A549 (cell line): ENCODE data around the gene NFATC2. TPM values are rescaled to one million over a fixed set of nuclear protein-coding genes. Genes with fewer than 3 reads are reported as not detected.

Experiments used
- ATAC-seq, 2 experiments: fragments of 200-7000 bp in 1 of 2; fragments of >200 bp in 1 of 2; cut with Nextera tagmentation in 1 of 2; cut with Tn5 transposase in 1 of 2; 3 replicates each; pipeline versions ENCODE4 v1.8.0 to v1.9.1; 2018 to 2020; ENCODE audit warnings: mild to moderate bottlenecking in 1 of 2, moderate library complexity in 1 of 2
- CTCF ChIA-PET: fragments of 300-600 bp; sonication (Branson Sonifier 250); formaldehyde crosslinking; extraction: SDS; loops from one replicate; lab custom pipeline; 2021; ENCODE audit warnings: antibody characterized with exemption, inconsistent platforms; lab: Yijun Ruan, JAX
- POLR2A ChIA-PET: fragments of 350-600 bp; formaldehyde crosslinking; extraction: SDS; loops from one replicate; lab custom pipeline; 2021; ENCODE audit warnings: antibody characterized with exemption, inconsistent platforms; lab: Yijun Ruan, JAX
- DNase-seq, 2 experiments: peaks; one replicate each; pipeline versions ENCODE4 v3.0.0 to v3.0.0-alpha.2; 2011 to 2016; ENCODE audit warnings: low read depth in 1 of 2, low spot score in 1 of 2
- FAIRE-seq: peaks from 2 replicates; lab custom pipeline; 2011; peaks lifted over from hg19 to GRCh38; lab: Jason Lieb, UNC
- H3K27ac ChIP-seq, 2 experiments: fragments of >200 bp; sonication (Bioruptor Twin); formaldehyde crosslinking; 3 replicates each; pipeline ENCODE4 v1.5.1; 2016 to 2017
- H3K4me1 ChIP-seq: fragments of >200 bp; sonication (Bioruptor Twin); formaldehyde crosslinking; 3 replicates; pipeline ENCODE4 v1.6.1; 2016
- H3K4me2 ChIP-seq: fragments of >200 bp; sonication (Bioruptor Twin); formaldehyde crosslinking; 3 replicates; pipeline ENCODE4 v1.6.1; 2016
- H3K4me3 ChIP-seq: fragments of >200 bp; sonication (Bioruptor Twin); formaldehyde crosslinking; 3 replicates; pipeline ENCODE4 v1.5.1; 2016
- H3K9me3 ChIP-seq: fragments of >200 bp; sonication (Bioruptor Twin); formaldehyde crosslinking; 3 replicates; pipeline ENCODE4 v1.6.1; 2016
- BHLHE40 ChIP-seq: IDR thresholded peaks from 2 replicates; pipeline ENCODE4 v1.6.1; 2012; ENCODE audit warnings: low read depth, low read length, inconsistent platforms
- CBX8 ChIP-seq: fragments of 200-600 bp; sonication (generic); IDR thresholded peaks from 2 replicates; pipeline ENCODE4 v1.6.1; 2016
- CEBPB ChIP-seq, 2 experiments: fragments of >200 bp in 1 of 2; sonication (Bioruptor Twin) in 1 of 2; formaldehyde crosslinking in 1 of 2; IDR thresholded peaks; 2 replicates each; pipeline ENCODE4 v1.6.1; 2012 to 2016
- CHD2 ChIP-seq: fragments of 150-350 bp; IDR thresholded peaks from 2 replicates; pipeline ENCODE4 v1.6.1; 2014; ENCODE audit warnings: low read length; ENCODE audit not compliant: partially characterized antibody
- CHD4 ChIP-seq: fragments of 200-600 bp; sonication (generic); IDR thresholded peaks from 2 replicates; pipeline ENCODE4 v1.6.1; 2016; ENCODE audit warnings: antibody characterized with exemption, mild to moderate bottlenecking, borderline replicate concordance
- EHF ChIP-seq: fragments of 250-450 bp; sonication (Bioruptor Pico); IDR thresholded peaks from 2 replicates; pipeline ENCODE4 v1.5.0; 2020; ENCODE audit warnings: mild to moderate bottlenecking
- ESRRA ChIP-seq: fragments of 150-350 bp; IDR thresholded peaks from 2 replicates; pipeline ENCODE4 v1.6.1; 2014; ENCODE audit warnings: mild to moderate bottlenecking, low read length, borderline replicate concordance
- FOSL2 ChIP-seq, 2 experiments: fragments of 450-650 bp in 1 of 2; fragments of >200 bp in 1 of 2; sonication (Bioruptor Twin) in 1 of 2; formaldehyde crosslinking; IDR thresholded peaks; 2 replicates each; pipeline versions ENCODE4 v1.5.0 to v1.6.1; 2016 to 2020; ENCODE audit warnings: mild to moderate bottlenecking in 1 of 2, moderate library complexity in 1 of 2
- FOXS1 ChIP-seq: fragments of 250-450 bp; sonication (Bioruptor Pico); IDR thresholded peaks from 2 replicates; pipeline ENCODE4 v1.5.0; 2020; ENCODE audit warnings: mild to moderate bottlenecking, moderate library complexity
- GATA3 ChIP-seq: IDR thresholded peaks from 2 replicates; pipeline ENCODE4 v1.6.1; 2012; ENCODE audit warnings: borderline replicate concordance
- HEYL ChIP-seq: fragments of 250-450 bp; sonication (Bioruptor Pico); IDR thresholded peaks from 2 replicates; pipeline ENCODE4 v1.8.0; 2021; ENCODE audit warnings: mild to moderate bottlenecking, moderate library complexity
- HOXB5 ChIP-seq: fragments of 250-450 bp; sonication (Bioruptor Pico); IDR thresholded peaks from 2 replicates; pipeline ENCODE4 v1.5.0; 2020; ENCODE audit warnings: mild to moderate bottlenecking, moderate library complexity
- KDM5A ChIP-seq: fragments of 200-600 bp; sonication (generic); IDR thresholded peaks from 2 replicates; pipeline ENCODE4 v1.6.1; 2016; ENCODE audit warnings: antibody characterized with exemption, mild to moderate bottlenecking
- NPAS2 ChIP-seq: fragments of 250-450 bp; sonication (Bioruptor Pico); IDR thresholded peaks from 2 replicates; pipeline ENCODE4 v1.8.0; 2022; ENCODE audit warnings: mild to moderate bottlenecking, moderate library complexity, borderline replicate concordance
- NR3C1 ChIP-seq: fragments of >200 bp; sonication (Bioruptor Twin); formaldehyde crosslinking; IDR thresholded peaks from 3 replicates; pipeline ENCODE4 v1.6.1; 2017
- PHF8 ChIP-seq: fragments of 200-600 bp; sonication (generic); IDR thresholded peaks from 2 replicates; pipeline ENCODE4 v1.6.1; 2016; ENCODE audit warnings: low read depth, mild to moderate bottlenecking, antibody characterized with exemption, moderate library complexity, borderline replicate concordance
- POLR2AphosphoS2 ChIP-seq: conservative IDR thresholded peaks from 2 replicates; pipeline ENCODE4 v1.6.1; 2012; ENCODE audit warnings: low read length, improper control_type of control experiment, inconsistent platforms
- RAD21 ChIP-seq, 2 experiments: fragments of >200 bp in 1 of 2; sonication (Bioruptor Twin) in 1 of 2; formaldehyde crosslinking in 1 of 2; IDR thresholded peaks in 1 of 2; conservative IDR thresholded peaks in 1 of 2; 2 replicates in 1 of 2; 3 replicates in 1 of 2; pipeline ENCODE4 v1.6.1; 2012 to 2018; ENCODE audit warnings: inconsistent platforms in 1 of 2
- RCOR1 ChIP-seq: fragments of 150-350 bp; IDR thresholded peaks from 2 replicates; pipeline ENCODE4 v1.6.1; 2014; ENCODE audit warnings: antibody characterized with exemption, low read length, low read depth
- RFX5 ChIP-seq: fragments of 450-650 bp; IDR thresholded peaks from 2 replicates; pipeline ENCODE4 v1.7.1; 2014; ENCODE audit warnings: antibody characterized with exemption, mild to moderate bottlenecking, moderate library complexity
- SMC3 ChIP-seq: fragments of >200 bp; sonication (Bioruptor Twin); formaldehyde crosslinking; IDR thresholded peaks from 3 replicates; pipeline ENCODE4 v1.6.1; 2018; ENCODE audit warnings: inconsistent platforms
- TP53 ChIP-seq: fragments of 250-450 bp; sonication (Bioruptor Pico); IDR thresholded peaks from 2 replicates; pipeline ENCODE4 v1.5.0; 2021; ENCODE audit warnings: mild to moderate bottlenecking, moderate library complexity
- ZC3H11A ChIP-seq: fragments of 450-650 bp; IDR thresholded peaks from 2 replicates; pipeline ENCODE4 v1.6.1; 2014; ENCODE audit warnings: antibody characterized with exemption, mild to moderate bottlenecking
- WGBS: methylation state at CpG from one replicate; pipeline ENCODE4 v1.1.6; 2017; ENCODE audit errors: missing lambda C conversion rate; 5-methylcytosine and 5-hydroxymethylcytosine counted together
- polyA plus RNA-seq, 4 experiments: library from polyadenylated mRNA; depleted of rRNA in 3 of 4; stranded (reverse); fragments of >200 nt; fragmentation: RNase III in 1 of 4; extraction: RNeasy Plus Mini Kit Qiagen cat#74134 plus additional on column Dnase treatment in 1 of 4; gene quantifications; 2 replicates in 3 of 4; 3 replicates in 1 of 4; pipeline ENCODE4 v1.2.3, GENCODE V29; 2011 to 2017
- TF ChIP-seq, protein P1 (sequence below): fragments of 250-450 bp; sonication (Bioruptor Pico); IDR thresholded peaks from 2 replicates; pipeline ENCODE4 v1.5.0; 2021; ENCODE audit warnings: mild to moderate bottlenecking, moderate library complexity, borderline replicate concordance
- TF ChIP-seq, protein P2 (sequence below): IDR thresholded peaks from 2 replicates; pipeline ENCODE4 v1.6.1; 2012
- TF ChIP-seq, protein P3 (sequence below): fragments of 150-350 bp; IDR thresholded peaks from 2 replicates; pipeline ENCODE4 v1.6.1; 2014; ENCODE audit warnings: low read depth, mild to moderate bottlenecking, low read length
- TF ChIP-seq, protein P4 (sequence below): fragments of 450-650 bp; IDR thresholded peaks from 2 replicates; pipeline ENCODE4 v1.6.1; 2014; ENCODE audit warnings: antibody characterized with exemption

The NFATC2 gene
- polyA plus RNA-seq, 2 of the 4 experiments (the other 2 are of a cell fraction), result 0.75 to 1.6 TPM

DNA sequence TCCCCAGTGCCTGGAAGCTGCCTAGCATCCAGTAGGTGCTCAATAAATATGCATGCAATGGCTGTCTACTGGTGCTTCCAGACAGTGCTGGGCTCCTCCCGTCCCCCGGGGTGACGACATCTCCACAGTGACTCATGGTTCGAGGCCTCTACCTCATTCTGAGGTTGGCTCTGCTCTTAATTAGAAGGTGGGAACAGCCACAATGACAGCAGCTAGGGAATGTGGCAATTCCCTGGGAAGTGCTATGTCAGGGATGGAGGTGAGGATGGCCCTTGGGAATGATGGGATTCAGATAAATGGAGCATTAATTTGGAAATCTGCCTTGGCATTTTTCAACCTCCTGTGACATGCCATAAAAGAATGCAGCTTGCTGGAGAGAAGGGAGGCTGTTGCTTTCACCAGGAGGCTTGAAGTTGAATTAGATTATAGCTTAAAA is 43.5 kb upstream of the NFATC2 start:
- DNase-seq, result peak; percentile 35 to 47
- peak overlapping the region in 1 of 2 experiments; percentile 45; a peak in 3 of 6 replicates for H3K27ac ChIP-seq
- H3K9me3 ChIP-seq, result no peaks in the 10 kb centered on the region
- peak; percentile 78 to 81 for ATAC-seq
- peaks cover 7% of the 10 kb centered on the region; the same call in 1 of the 3 replicates for H3K4me1 ChIP-seq
- H3K4me3 ChIP-seq, result no peak overlapping the region
- TF ChIP-seq EHF (no peak), CEBPB (IDR thresholded peaks at IDR 0.05) (peak in 1 of 2 experiments; percentile 31; a peak in 1 of 4 replicates), RAD21 (conservative IDR thresholded peaks at IDR 0.05 in 1 of 2, IDR thresholded peaks at IDR 0.05 in 1 of 2) (no peak), FOSL2 (IDR thresholded peaks at IDR 0.05) (no peak), FOSL2 (CRISPR knock-in tag; IDR thresholded peaks at IDR 0.05) (peak; percentile 38), NR3C1 (no peak), CHD2 (no peak), BHLHE40 (no peak), FOXS1 (CRISPR knock-in tag) (no peak), NPAS2 (CRISPR knock-in tag) (no peak)
- TF ChIP-seq, protein P1, sequence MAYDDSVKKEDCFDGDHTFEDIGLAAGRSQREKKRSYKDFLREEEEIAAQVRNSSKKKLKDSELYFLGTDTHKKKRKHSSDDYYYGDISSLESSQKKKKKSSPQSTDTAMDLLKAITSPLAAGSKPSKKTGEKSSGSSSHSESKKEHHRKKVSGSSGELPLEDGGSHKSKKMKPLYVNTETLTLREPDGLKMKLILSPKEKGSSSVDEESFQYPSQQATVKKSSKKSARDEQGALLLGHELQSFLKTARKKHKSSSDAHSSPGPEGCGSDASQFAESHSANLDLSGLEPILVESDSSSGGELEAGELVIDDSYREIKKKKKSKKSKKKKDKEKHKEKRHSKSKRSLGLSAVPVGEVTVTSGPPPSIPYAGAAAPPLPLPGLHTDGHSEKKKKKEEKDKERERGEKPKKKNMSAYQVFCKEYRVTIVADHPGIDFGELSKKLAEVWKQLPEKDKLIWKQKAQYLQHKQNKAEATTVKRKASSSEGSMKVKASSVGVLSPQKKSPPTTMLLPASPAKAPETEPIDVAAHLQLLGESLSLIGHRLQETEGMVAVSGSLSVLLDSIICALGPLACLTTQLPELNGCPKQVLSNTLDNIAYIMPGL (CRISPR knock-in tag), result no peak
- WGBS, result 20% methylated on average over 4 of the region's 4 CpGs
- POLR2A ChIA-PET, result no interaction called here
- CTCF ChIA-PET, result interaction anchor here (0.7 to 5.7 kb wide), 6 partner anchors 10 to 599 kb away, joined by 3 to 43 read pairs (median 4); no protein-coding TSS in a partner anchor
- H3K4me2 ChIP-seq, result peak overlapping the region; percentile 31; the same call in 1 of the 3 replicates
- no peak for FAIRE-seq

DNA sequence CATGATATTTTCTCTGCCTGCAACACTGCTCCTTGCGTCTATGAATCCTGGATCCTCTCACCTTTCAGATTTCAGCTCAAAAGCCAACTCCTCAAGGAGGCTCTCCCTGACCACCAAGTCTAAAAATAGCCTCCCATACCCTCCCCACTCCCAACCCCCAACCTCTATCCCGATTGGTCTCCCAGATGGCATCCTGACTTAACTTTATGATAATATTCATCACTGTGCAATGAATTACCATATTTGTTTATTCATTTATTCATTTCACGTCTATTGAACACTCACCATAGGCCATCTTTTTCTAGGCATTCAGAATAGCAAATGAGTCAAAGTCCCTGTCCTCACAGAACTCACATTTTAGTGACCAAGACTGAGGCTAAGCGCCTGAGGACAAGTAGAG is 42.6 kb upstream of the NFATC2 start:
- DNase-seq (no peak), ATAC-seq (no peak), FAIRE-seq (no peak)
- ChIA-PET CTCF (interaction anchor here (0.7 to 5.7 kb wide), 3 partner anchors 10 to 598 kb away, joined by 3 to 43 read pairs (median 11); no protein-coding TSS in a partner anchor), POLR2A (no interaction called here)
- H3K4me2 ChIP-seq, result no peak overlapping the region
- no peak for TF ChIP-seq RCOR1
- no peak for TF ChIP-seq GATA3
- TF ChIP-seq, protein P2, sequence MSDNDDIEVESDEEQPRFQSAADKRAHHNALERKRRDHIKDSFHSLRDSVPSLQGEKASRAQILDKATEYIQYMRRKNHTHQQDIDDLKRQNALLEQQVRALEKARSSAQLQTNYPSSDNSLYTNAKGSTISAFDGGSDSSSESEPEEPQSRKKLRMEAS, result no peak
- H3K4me1 ChIP-seq, result peaks cover 7% of the 10 kb centered on the region; the same call in 1 of the 3 replicates
- no peak overlapping the region for H3K4me3 ChIP-seq
- no peaks in the 10 kb centered on the region for H3K9me3 ChIP-seq
- peak overlapping the region in 1 of 2 experiments; percentile 19; a peak in 1 of 6 replicates for H3K27ac ChIP-seq
- WGBS, result 80% methylated on average over 4 of the region's 4 CpGs

DNA sequence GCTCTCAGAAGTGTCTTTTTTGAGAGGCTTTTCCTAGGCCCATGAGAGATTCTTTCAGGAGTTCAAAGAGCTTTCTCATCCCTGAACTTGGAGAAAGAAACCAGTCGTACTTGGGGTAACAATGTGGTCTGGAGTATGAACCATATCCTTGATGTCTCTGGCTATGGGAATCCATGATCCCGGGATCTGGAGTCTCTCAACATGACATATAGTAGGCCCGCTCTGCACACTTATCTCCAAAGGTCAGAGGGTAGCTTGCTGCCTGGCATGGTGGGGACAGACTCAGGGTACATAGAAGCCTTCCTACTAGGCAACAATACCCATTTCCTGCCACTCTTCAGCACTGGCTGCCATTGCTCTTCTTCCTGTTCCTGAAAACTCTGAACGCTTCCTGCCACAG is 42.2 kb upstream of the NFATC2 start:
- Histone ChIP-seq H3K4me1 (peaks cover 7% of the 10 kb centered on the region; the same call in 1 of the 3 replicates), H3K4me3 (no peak overlapping the region), H3K9me3 (no peaks in the 10 kb centered on the region)
- 83% methylated on average over 4 of the region's 4 CpGs for WGBS
- ATAC-seq (no peak), FAIRE-seq (no peak)
- POLR2A ChIA-PET, result interaction anchor here (0.5 kb wide), 1 partner anchor 175 kb away, joined by 6 read pairs; no protein-coding TSS in a partner anchor
- TF ChIP-seq TP53 (CRISPR knock-in tag), result no peak
- no peak for TF ChIP-seq ZC3H11A
- TF ChIP-seq CHD4, result no peak
- TF ChIP-seq, all 56 proteins: peak for 0
- CTCF ChIA-PET, result interaction anchor here (1.1 to 5.7 kb wide), 3 partner anchors 11 to 597 kb away, joined by 3 to 43 read pairs (median 11); no protein-coding TSS in a partner anchor
- H3K4me2 ChIP-seq, result no peak overlapping the region
- DNase-seq, result no peak
- H3K27ac ChIP-seq, result peak overlapping the region in 1 of 2 experiments; percentile 19; a peak in 1 of 6 replicates

DNA sequence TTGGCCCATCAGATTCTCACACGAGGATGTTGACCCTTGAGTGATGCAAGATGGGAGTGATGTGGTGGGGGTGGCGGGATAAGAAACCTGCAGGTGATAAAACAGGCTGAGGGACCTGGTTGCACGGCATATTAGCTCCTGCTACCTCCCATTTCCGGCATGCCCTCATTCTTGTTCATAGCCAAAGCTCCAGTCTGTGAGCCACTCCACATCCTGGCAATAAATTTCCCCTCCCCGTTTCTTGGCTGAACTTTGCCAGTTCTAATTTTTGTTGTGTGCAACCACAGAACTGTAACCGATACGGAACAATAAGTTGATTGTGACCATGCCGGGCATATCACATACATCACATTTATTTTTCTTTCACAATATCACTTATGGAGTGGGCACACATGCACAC is 41.6 kb upstream of the NFATC2 start:
- 75% methylated on average over 8 of the region's 8 CpGs for WGBS
- TF ChIP-seq SMC3 (no peak), CBX8 (no peak), HEYL (CRISPR knock-in tag) (no peak), PHF8 (no peak), RFX5 (no peak), CHD4 (no peak), POLR2AphosphoS2 (no peak), FOSL2 (IDR thresholded peaks at IDR 0.05) (no peak), FOSL2 (CRISPR knock-in tag; IDR thresholded peaks at IDR 0.05) (no peak), ESRRA (no peak), KDM5A (no peak), HOXB5 (CRISPR knock-in tag) (no peak)
- TF ChIP-seq, protein P3, sequence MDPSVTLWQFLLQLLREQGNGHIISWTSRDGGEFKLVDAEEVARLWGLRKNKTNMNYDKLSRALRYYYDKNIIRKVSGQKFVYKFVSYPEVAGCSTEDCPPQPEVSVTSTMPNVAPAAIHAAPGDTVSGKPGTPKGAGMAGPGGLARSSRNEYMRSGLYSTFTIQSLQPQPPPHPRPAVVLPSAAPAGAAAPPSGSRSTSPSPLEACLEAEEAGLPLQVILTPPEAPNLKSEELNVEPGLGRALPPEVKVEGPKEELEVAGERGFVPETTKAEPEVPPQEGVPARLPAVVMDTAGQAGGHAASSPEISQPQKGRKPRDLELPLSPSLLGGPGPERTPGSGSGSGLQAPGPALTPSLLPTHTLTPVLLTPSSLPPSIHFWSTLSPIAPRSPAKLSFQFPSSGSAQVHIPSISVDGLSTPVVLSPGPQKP, result no peak
- TF ChIP-seq, protein P4, sequence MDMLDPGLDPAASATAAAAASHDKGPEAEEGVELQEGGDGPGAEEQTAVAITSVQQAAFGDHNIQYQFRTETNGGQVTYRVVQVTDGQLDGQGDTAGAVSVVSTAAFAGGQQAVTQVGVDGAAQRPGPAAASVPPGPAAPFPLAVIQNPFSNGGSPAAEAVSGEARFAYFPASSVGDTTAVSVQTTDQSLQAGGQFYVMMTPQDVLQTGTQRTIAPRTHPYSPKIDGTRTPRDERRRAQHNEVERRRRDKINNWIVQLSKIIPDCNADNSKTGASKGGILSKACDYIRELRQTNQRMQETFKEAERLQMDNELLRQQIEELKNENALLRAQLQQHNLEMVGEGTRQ, result no peak

More for the DNA sequence above, 41.6 kb upstream of the NFATC2 start:
- DNase-seq, result no peak
- peaks cover 7% of the 10 kb centered on the region; the same call in 1 of the 3 replicates for H3K4me1 ChIP-seq
- POLR2A ChIA-PET, result interaction anchor here (0.5 kb wide), 1 partner anchor 174 kb away, joined by 6 read pairs; no protein-coding TSS in a partner anchor
- no peak overlapping the region for H3K4me3 ChIP-seq
- no peak overlapping the region for H3K27ac ChIP-seq
- CTCF ChIA-PET, result interaction anchor here (0.7 to 5.7 kb wide), 4 partner anchors 11 to 198 kb away, joined by 3 to 43 read pairs (median 4); no protein-coding TSS in a partner anchor
- ATAC-seq, result no peak
- H3K9me3 ChIP-seq, result no peaks in the 10 kb centered on the region
- no peak overlapping the region for H3K4me2 ChIP-seq
- no peak for FAIRE-seq
